Upper lobe of right lung (tissue), 1 donor: ENCODE data around the gene LETMD1. TPM values are rescaled to one million over a fixed set of nuclear protein-coding genes. Genes with fewer than 3 reads are reported as not detected.

ENCODE experiments used
- ATAC-seq: fragments of 200-7000 bp; cut with Tn5 transposase; one replicate; pipeline ENCODE4 v1.9.1; 2020; ENCODE audit warnings: mild to moderate bottlenecking, moderate library complexity
- DNase-seq: peaks from one replicate; pipeline ENCODE4 v3.0.0-alpha.2; 2020
- H3K27ac ChIP-seq: fragments of 200-600 bp; one replicate; pipeline ENCODE4 v1.8.0; 2022
- H3K27me3 ChIP-seq: fragments of 200-600 bp; one replicate; pipeline ENCODE4 v1.8.0; 2022; ENCODE audit warnings: mild to moderate bottlenecking
- H3K36me3 ChIP-seq: fragments of 200-600 bp; one replicate; pipeline ENCODE4 v1.8.0; 2022
- H3K4me1 ChIP-seq: fragments of 200-600 bp; one replicate; pipeline ENCODE4 v1.8.0; 2022
- H3K4me3 ChIP-seq: fragments of 200-600 bp; one replicate; pipeline ENCODE4 v1.8.0; 2022; ENCODE audit warnings: mild to moderate bottlenecking
- H3K9me3 ChIP-seq: fragments of 200-600 bp; one replicate; pipeline ENCODE4 v1.8.0; 2022
- CTCF ChIP-seq: fragments of 200-600 bp; IDR thresholded peaks from one replicate; pipeline ENCODE4 v1.8.0; 2022; ENCODE audit warnings: antibody characterized with exemption
- intact Hi-C: fragments of 100-400 bp; cut with DNase I; formaldehyde crosslinking; loops from one replicate; pipeline ENCODE4 v1.11.0; 2022
- total RNA-seq: library from RNA; stranded (reverse); fragmentation: NEBNext Ultra II Directional; extraction: Animal tissue kit (Norgen Biotek cat#: 25700); gene quantifications from one replicate; pipeline ENCODE4 v1.2.1, GENCODE V29; 2021
- donor health status: DM: no; HTN: yes; CAD: no; lungs with severe emphysema.

The LETMD1 gene
- total RNA-seq, 1 donor from 2014 or later: 71.6 TPM

GRCh38 chr12:51027342-51027835 lies 20.7 kb upstream of the LETMD1 start:
- no peak overlapping the region for H3K4me3 ChIP-seq
- H3K9me3 ChIP-seq: no peaks in the 10 kb centered on the region
- no peaks in the 10 kb centered on the region for H3K36me3 ChIP-seq
- intact Hi-C loops: no loop called here
- H3K27ac ChIP-seq: no peak overlapping the region
- no peak for TF ChIP-seq CTCF
- no peak for DNase-seq
- H3K27me3 ChIP-seq: no peaks in the 10 kb centered on the region
- peaks cover 22% of the 10 kb centered on the region for H3K4me1 ChIP-seq
- no peak for ATAC-seq

GRCh38 chr12:51028126-51028812 lies 19.9 kb upstream of the LETMD1 start:
- Histone ChIP-seq H3K27me3 (no peaks in the 10 kb centered on the region), H3K27ac (peak overlapping the region; percentile 37), H3K9me3 (no peaks in the 10 kb centered on the region), H3K4me3 (peak overlapping the region; percentile 21), H3K36me3 (no peaks in the 10 kb centered on the region), H3K4me1 (peaks cover 14% of the 10 kb centered on the region)
- intact Hi-C loops: no loop called here
- TF ChIP-seq CTCF: peak; percentile 39
- DNase-seq (no peak), ATAC-seq (peak; percentile 54)

- no peaks in the 10 kb centered on the region for H3K27me3 ChIP-seq
- H3K4me1 ChIP-seq: peaks cover 9% of the 10 kb centered on the region
- peak overlapping the region; percentile 37 for H3K27ac ChIP-seq
- no peak for ATAC-seq
- no peaks in the 10 kb centered on the region for H3K9me3 ChIP-seq
- intact Hi-C loops: no loop called here
- TF ChIP-seq CTCF: no peak
- peak overlapping the region; percentile 21 for H3K4me3 ChIP-seq
- H3K36me3 ChIP-seq: no peaks in the 10 kb centered on the region
- DNase-seq: no peak
These were observed 19.3 kb upstream of the LETMD1 start for GRCh38 chr12:51028813-51029150.

- ATAC-seq (no peak), DNase-seq (no peak)
- Histone ChIP-seq H3K36me3 (no peaks in the 10 kb centered on the region), H3K4me3 (no peak overlapping the region), H3K9me3 (no peaks in the 10 kb centered on the region), H3K4me1 (no peaks in the 10 kb centered on the region), H3K27ac (no peak overlapping the region), H3K27me3 (no peaks in the 10 kb centered on the region)
- intact Hi-C loops: no loop called here
- no peak for TF ChIP-seq CTCF
These were observed 15.1 kb upstream of the LETMD1 start for GRCh38 chr12:51033048-51033447.

GRCh38 chr12:51033457-51034089 lies 14.6 kb upstream of the LETMD1 start:
- no peaks in the 10 kb centered on the region for H3K9me3 ChIP-seq
- no peak for ATAC-seq
- no peaks in the 10 kb centered on the region for H3K4me1 ChIP-seq
- no peaks in the 10 kb centered on the region for H3K36me3 ChIP-seq
- H3K27me3 ChIP-seq: no peaks in the 10 kb centered on the region
- no peak for TF ChIP-seq CTCF
- no peak overlapping the region for H3K27ac ChIP-seq
- DNase-seq: no peak
- intact Hi-C loops: no loop called here
- H3K4me3 ChIP-seq: no peak overlapping the region
